ENCODE measurements around the gene LRRC4.

LRRC4 gene

DNA sequence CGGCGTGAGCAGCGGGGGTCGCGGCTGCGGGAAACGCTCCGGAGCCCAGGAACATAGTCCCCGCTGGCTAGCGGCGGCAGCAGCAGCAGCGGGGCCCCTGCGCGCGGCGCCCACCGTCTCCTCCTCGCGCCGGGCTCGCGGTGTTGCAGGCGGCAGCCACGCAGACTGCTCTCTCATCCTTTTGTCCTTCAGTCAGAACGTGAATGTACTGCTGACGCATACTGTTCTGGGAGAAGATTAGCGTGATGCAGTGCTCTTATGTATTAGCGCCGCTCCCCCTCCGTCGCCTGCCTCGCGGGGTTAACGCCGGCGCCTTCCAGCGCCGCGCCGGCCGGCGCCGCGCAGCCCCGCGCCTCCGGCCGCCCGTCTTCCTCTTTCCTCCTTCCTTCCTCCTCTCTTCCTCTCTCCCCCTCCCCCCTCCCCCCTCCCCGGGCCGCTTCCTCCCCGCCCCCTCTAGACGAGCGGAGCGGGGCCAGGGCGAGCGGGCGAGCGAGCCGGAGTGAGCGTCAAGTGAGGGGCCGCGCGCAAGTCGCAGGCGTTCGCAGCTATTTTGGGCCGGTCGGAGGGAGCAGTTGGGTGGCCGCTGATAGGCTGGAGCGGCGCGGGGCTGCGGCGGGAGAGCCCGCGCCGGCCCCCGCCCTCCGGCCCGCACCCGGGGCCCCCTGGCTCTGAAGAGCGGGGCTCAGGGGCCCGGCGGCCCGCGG, 816 bp upstream of the LRRC4 start:
- DNase-seq, result peak in 41 of 56 donors; percentile 18 to 74 (median 53)

DNA sequence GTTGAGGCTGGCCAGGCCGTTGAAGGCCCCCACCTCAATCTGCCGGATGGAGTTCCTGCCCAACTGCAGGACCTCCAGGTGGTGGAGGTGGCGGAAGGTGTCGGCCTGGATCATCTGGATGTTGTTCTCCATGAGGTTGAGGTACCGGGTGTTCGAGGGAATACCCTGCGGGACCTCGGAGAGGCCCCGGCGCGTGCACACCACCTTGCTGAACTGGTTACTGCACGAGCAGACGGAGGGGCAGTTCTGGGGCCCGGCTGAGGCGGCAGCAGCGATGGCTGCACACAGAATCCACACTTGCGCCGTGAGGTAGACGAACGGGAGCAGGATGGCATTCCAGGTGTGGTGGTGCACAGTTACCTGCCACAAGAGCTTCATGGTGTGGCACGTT, 979 bp downstream of the LRRC4 start:
- no peak for DNase-seq

DNA sequence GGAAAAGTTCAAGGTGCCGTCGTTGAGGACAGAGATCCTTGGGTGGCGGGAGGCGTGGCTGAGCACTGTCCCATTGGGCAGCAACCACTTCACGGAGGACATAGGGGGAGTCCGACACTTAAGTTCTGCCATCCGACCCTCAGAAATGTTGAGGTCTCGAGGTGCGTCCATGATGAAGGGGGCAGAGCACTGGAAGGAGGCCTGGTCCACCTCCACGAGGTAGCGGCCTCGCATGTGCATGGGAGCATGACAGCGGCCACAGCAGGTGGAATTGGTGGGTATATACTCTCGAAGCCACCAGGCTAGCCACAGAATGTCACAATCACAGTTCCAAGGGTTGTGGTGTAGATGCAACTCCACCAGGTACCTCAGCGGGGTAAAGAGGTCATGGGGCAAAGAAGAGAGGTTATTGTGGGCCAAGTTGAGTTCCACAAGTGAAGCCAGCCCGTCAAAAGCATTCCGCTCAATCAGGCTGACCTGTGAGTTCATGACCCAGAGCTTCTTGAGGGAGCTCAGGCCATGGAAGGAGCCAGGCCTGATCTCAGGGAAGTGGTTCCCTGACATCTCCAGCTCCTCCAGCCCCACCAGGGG, 1.7 kb downstream of the LRRC4 start:
- no peak for DNase-seq

DNA sequence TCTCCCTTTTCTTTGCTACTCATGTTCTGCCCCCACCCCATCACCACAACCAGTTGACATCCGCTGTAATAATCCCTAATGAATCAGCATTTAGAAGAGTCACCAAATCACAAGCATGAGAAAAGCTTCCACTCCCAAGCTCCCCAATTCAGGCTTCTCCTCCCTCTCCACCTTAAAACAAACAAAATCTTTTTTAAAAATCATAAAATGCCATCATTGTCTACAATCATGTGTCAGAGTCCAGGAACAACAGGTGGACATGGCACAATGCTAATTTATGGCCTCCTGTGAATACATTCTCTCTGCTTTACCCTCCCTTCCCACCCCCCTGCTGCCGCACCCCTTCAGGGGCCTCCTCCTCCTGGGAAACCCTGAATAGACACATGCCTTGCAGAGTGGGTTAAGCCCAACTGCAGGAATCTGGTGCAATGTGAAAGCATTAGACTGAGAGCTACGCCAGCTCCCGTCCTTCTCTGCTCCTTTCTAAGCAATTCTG, 3.7 kb downstream of the LRRC4 start:
- DNase-seq, result peak in 25 of 56 donors; percentile 18 to 66 (median 36)

DNA sequence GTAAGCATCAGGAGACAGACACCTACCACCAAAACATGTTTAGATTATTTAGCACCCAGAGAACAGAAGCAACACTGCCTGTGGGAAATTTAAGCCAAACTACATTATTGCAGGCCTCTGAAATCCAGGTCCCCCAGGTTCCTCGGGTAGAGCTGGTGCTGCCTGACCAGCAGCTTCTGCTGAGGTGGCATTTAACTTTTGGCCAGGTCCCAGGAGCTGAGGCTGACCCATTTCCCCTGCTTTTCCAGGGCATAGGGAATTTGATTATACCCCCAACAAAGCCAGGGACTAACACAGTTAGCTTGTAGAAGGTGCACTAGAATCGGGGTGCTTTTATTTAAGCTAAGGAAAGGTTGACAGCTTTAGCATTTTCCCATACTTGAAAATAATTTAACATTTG, 4.7 kb downstream of the LRRC4 start:
- no peak for DNase-seq

DNA sequence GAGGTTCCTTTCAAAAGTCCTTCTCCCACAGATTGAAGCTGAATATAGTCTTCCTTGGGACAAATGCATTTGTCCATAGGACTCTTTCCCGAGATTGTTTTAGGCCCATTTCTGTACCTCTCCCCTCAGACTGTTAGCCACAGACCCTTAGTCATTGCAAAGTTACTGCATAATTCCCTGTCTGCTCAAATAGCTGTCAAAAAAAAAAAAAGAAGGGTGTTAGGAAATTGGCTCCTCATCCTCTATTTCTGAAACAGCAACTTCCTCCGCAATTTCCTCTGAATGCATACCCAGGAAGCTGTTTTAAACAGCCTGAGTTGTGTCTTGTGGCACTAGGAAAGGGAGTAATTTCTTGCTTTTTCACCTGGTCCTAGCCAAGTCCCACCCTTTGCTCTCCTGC, 5.4 kb downstream of the LRRC4 start:
- DNase-seq, result no peak

DNA sequence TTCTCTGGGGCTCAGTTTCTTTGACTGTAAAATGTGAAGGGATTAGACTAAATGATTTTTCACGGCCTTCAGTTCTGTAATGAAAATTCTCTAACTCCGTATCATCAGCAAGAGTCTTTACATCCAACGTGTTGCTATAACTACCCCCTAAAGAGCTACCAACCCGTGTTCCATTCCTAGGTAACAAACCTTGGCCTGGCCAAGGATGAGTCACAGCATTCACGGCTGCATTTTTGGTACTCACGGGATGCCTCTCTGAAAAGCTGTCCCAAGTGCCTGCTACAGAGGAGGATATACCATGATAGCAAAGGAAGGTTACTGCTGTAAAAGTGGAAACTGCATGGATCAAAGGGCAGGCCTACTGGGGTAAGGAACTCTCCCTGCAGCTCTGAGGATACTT, 5.9 kb downstream of the LRRC4 start:
- DNase-seq, result no peak

DNA sequence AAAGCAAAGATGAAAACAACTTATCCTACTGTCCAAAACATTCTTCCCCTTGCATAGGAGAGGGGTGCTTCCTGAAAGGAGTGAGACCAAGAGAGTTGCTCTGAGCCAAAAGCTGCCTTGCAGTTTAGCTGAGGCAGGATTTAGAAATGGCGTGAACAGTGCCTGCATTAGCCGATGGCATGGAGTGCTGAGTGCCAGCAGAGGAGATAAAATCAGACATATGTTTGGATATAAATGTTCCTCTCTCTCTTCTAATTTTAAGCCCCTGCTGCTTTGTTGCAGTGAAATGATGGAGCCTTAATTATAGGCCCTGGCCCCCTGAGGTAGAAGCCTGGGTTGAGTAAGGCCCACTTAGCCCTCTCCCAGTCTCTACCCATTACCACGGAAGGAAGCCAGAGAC, 7.1 kb downstream of the LRRC4 start:
- DNase-seq, result no peak

DNA sequence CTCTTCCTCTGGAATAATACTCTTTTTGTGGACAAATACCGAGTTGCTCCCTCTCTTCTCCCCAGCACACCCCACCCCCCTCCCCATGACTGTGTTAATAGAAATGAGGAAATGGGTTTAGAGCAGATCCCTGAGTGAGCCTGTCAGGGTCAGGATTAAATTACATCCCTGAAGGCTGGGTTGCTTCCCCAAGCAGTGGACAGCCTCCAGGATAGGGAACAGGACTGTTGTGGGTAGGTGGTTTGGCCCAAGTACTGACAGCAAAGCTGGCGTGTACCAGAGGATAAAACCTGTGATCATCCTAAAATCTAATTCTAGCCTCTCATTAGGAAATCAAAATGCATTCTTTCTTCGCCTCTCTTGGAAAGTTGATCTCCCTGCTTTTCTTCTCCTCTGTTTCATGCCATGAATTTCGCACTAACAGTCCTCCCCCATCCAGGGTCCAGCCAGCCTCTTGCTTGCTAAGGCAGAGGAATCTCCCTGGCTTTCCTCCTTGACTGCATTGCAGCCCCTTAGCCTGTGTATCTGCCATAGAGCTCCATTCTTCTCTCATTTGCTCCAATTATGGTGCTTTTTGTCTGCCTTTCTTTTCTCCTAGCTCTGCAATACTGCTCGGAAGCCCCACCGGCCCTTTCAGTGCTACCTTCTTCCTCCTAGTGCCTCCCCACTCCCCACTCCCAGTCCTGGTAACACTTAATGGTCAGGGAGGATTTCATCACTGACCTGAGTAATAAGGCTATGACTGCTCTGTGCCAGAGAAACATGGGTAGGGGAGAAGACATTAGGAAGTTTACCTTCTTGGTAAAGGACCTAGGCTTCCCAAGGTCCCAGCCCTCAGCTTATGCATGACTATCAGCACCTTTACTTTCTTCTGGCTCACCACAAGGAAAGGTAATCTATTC, 8.4 kb downstream of the LRRC4 start:
- DNase-seq, result no peak

DNA sequence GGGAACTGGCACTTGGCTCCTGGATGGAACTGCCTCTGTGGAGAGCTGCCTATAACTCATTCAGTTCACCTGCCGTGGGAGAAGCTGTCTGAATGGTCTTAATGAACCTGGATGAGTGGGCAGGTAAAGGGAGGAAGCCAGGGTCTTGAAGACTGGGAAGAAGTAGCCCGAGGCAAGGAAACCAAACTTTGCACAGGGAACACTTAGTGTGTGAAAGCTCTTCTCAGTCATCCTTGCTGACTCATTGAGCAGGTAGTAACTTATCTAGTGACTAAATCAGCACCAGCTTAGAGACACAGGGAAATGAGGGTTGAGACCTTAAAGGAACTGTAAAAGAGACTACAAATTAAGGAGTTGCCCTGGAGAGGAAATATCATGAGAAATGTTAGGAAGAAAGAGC, 9.9 kb downstream of the LRRC4 start:
- DNase-seq, result no peak

DNA sequence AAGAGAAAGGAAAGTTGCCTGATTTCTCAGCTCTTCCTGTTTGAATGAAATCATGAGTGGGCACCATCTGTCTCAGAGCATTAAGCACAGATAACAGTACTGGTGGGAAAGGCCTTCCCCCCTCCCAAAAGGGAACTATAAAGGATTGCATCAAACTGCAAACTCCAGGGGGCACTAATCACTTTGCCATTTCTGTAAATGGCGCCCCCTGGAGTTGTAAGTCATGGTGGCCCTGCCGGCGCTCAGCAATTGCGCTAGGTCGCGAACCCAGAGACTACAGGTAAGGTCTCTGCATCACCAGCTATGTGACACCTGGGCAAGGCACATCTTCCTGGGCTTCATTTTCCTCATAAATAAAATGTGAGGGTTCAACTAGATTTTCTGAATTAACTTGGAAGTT, 11.1 kb downstream of the LRRC4 start:
- DNase-seq, result no peak

DNA sequence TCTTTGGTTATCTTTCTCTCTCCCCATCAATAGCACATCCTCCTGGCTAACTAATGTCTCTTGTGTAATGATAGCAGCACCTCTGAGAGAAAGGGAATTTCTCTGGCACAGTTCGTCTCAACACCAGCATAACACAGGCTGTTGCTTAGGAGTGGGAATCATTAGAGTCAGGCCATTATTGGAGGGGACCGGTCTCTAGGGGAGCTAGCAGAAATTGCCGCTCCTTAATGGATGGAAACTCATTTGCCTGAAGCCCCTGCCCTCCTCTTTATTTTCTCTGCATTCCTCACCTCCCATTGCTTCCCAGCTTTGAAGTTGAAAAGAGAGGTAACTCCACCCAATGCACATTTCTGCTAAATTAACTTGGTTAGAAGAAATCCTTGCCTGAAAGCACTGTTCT, 11.9 kb downstream of the LRRC4 start:
- no peak for DNase-seq

DNA sequence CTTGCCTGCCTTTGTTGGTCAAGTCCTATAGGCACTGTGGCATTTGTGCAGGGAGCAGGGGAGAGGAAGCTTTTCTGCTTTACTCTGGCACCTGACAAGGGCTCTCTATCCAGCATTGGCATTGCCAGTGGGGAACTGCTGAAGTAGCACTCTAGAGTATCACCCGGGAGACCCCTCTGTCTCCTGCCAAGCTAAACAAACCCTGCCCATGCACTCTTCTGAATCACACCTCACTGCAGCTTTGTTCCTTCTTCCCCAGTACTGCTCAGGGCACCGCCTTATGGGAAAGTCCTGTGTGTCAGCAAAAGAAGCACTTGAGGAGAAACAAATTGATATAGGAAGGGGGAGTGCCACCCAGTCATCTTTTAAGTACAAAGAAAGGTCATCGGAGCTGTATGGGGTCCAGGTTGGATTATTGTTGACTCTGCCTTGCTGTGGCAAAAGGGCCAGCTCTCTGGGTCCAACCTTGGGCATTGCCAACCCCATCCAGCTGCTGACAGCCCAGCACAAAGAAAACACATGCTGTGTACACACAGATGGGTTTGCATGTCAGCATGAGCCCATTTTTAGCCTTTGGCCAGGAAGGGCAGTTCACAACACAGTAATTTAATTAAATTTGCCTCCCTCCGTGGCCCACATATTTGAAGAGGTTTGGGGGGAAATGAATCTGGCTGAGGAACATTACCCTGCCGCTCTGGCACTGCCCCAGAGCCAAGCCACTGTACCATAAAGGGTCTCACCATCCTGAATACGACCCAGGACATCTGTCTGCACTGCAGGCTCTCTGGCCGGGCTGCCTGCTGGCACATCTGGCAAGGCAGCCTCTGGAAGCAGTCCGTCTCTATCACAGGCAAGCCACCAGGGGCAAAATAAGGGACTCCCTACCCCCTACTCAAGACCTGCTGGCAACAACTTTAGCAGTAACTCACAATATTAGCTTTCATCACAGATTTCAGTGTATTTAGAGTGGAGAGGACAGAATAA, 13.1 kb downstream of the LRRC4 start:
- DNase-seq, result peak in 1 of 56 donors; percentile 22

DNA sequence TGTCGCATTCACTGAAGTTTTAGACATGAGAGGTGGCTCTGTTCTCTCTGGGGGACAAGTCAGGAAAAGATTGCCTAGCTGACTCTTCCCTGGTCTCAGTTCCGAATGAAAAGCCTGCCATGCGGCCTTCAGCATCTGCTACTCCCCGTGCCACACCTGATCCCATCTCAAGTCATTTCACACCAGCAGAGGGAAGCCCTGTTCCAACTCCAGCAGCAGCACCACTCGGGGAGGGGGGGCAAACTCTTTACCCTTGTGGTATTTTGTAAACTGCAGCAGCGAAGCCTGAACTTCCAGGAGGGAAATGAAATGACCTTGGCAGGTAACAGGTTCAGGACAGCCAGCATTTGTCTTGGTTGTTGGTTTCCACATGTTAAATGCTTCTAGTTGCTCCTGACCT, 13.8 kb downstream of the LRRC4 start:
- DNase-seq, result peak in 2 of 56 donors; percentile 14 to 18

DNA sequence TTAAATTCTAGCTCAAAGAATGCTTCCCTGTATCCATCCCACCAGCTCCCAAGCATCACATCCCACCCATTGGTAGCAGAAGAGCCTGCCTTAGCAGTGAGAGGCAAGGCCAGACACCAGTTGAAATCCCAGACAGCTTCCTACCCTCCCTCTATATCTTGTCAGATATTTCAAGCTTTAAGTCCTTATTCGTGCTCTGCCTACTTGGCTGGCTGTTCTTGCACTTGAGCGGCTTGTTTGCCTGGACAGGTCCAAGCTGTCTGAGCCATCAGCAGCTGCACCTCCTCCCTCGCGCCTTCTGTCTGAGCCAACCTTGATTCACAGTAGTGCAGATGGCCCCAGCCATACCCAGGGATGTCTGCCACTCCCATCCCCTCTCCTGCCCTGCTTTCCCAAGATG, 16.4 kb downstream of the LRRC4 start:
- no peak for DNase-seq

DNA sequence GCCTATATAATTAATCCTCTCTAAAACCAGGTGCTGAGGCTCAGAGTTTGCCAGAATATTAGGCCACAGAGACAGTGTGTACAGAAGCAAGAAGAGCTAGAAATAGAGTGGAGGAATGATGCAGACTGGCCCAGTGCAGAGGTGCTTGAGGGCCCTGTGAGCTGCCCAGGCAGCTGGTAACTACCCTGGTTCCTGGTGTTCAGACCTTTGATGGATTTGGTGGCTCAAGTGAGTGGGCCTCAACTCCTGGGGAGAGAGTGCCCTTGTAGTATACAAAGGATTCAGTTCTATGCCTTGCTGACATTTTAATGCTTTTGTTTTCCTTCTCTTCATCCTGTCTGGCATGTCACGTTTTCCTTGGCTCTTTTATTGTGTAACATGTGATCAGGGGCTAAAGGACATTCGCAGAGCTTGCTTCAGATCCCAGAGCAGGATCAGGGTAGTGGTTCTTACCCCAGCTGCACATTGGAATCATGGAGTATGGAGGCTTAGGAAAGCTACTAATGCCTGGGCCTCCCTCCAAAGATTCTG, 20.0 kb downstream of the LRRC4 start:
- DNase-seq, result no peak

DNA sequence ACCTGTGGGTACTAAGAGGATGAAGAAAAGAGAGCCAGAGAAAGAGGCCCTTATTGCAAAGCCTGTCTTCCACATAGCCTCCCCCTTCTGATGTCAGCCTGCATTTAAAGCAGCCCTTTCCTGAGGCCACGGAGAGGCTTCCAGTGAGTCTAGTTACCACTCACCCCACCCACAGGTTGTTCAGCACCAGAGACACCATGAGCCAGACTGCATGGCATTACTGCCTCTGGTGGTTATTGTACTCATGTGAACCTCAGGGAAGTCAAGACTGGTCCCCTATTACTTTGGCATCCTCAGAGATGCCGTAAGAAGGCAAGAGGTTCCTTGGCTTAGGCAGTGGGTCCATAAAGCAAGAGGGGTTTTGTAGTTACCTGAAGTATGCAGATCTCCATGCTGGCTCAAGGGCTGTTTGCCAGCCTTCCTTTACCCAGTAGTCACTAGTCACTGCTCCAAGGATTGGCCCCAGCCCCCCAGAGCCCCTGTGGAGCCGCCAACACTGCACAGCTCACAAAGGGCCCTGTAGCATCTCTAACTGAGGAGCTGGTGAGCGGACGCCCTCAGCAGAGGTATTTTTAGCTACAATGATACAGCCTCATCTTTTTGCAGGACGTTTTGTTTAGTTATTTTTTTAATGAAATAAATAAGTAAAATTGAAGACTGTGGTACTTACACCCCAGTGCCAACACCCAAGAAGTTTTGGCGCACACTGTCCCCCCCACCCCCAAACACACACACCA, 20.7 kb downstream of the LRRC4 start:
- DNase-seq, result no peak

DNA sequence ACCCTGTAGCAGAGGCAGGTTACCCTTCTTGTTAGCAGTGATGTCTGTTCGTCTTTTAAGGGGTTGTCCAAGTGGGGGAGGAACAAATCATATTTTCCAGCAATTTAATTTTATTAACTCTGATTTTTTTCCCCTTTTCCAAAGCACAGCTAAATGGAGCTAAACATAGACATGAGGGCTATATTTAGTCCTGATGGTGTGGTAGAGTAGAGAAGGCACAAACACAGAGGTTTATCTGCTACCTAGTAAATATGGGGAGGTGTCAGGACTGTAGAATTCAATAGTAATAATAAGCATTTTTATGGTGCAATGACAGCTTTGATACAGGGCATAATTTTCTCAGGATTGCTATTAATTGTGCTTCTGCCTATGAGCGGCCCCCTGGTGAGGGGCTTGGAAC, 22.5 kb downstream of the LRRC4 start:
- DNase-seq, result no peak

DNA sequence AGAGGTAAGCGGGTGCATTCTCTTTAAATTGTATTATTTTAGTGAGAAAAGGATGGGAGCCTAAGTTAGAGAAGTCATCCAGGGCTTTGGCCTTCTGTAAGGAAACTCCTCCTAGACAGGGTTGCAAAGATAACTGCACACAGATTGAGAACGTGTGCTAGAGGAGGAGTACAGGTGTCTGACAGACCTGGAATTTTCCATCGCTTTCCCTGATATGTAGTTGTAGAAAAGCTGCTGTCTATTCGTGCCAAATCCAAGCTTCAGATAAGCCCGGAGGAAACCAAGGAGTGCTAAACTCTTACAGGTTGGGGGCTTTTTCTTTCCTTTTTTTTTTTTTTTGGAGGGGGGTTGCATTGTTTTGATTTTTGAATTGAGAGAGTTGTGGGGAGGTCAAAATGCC, 23.1 kb downstream of the LRRC4 start:
- DNase-seq, result no peak

DNA sequence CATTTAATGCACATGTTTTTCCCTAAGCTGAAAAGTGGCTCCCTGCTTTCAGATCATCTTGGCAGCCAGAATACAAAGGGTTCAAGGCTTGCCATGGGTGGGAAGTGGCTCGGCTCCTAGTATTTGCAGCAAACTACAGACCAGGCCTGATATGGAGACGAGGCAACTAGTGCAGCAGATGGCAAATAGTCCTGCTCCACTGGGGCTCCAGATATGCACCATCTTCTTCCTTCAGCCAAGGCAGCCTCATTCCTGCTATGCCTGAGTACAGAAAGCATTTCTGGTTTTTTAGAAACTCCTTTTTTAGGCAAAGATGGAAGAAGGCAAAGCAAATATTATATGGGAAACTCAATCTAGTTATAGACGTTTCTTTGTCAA, 23.9 kb downstream of the LRRC4 start:
- no peak for DNase-seq

All from nucleus accumbens (tissue), 56 donors.